ENCODE results near the gene ZNF304. TPM values are rescaled to one million over a fixed set of nuclear protein-coding genes. Genes with fewer than 3 reads are reported as not detected.

Gene ZNF304
- total and polyA plus RNA-seq, 2 of the 13 experiments (the other 11 are each of a cell fraction or from before 2014, with no cell fraction given), result 3.4 to 8.0 TPM

GRCh38 chr19:57351867-57352266 is 796 bp downstream of the ZNF304 start:
- 0 out of 2 replicates have a peak, but pooled peaks have one; percentile 16 for TF ChIP-seq ZNF546 (CRISPR knock-in tag; conservative IDR thresholded peaks at IDR 0.05)
- no peak for TF ChIP-seq CENPX (CRISPR knock-in tag; IDR thresholded peaks at IDR 0.05)
- TF ChIP-seq RBM39 (IDR thresholded peaks at IDR 0.05; ENCODE audit: low read depth, low read length, poor library complexity, severe bottlenecking), result peak; percentile 3
- H3K9ac ChIP-seq (ENCODE audit: insufficient read depth, low read depth, low read length), result peak overlapping the region; percentile 94
- no peaks in the 10 kb centered on the region; a peak in 1 of 5 replicates for H3K27me3 ChIP-seq (ENCODE audit: control insufficient read depth in 1 of 2, insufficient read depth in 2 of 2, low read length in 2 of 2)
- 36% methylated on average over 7 of the region's 7 CpGs for WGBS (ENCODE audit: low lambda C conversion rate)
- H3K4me3 ChIP-seq (replicated peaks in 1 of 3; ENCODE audit: insufficient read depth in 1 of 3, low read depth in 2 of 3, low read length in 3 of 3), result peak overlapping the region; percentile 79 to 100 (median 98)
- no TSS peak for BruUV-seq (replicated peaks)
- no peaks in the 10 kb centered on the region for H4K20me1 ChIP-seq (ENCODE audit: insufficient read depth, low read length)
- intact Hi-C loops (cut with micrococcal nuclease; ENCODE audit: unreplicated experiment) (no loop called here), in situ Hi-C loops (cut with HindIII; ENCODE audit: extremely low pct_ligation_motif_present, low pct_unique_long_range_greater_than_20kb) (no loop called here)
- FAIRE-seq (no peak), ATAC-seq (peak; percentile 25), DNase-seq (ENCODE audit: low spot score) (no peak)
- POLR2A ChIA-PET, result interaction anchor here (1.4 kb wide), 1 partner anchor 11 kb away, joined by 11 read pairs; the partner anchor contains the start of genes TRAPPC2B and ZNF547
- H3K79me2 ChIP-seq (ENCODE audit: insufficient read depth, low read length), result peaks cover 27% of the 10 kb centered on the region
- peaks cover 5 to 39% of the 10 kb centered on the region in 2 experiments for H3K36me3 ChIP-seq (replicated peaks in 1 of 2; ENCODE audit: control insufficient read depth in 1 of 2, insufficient read depth in 2 of 2, low read length in 2 of 2)
- peaks cover 29% of the 10 kb centered on the region for H3K4me1 ChIP-seq (ENCODE audit: insufficient read depth, low read length)
- H3K9me3 ChIP-seq (ENCODE audit: low read length), result no peaks in the 10 kb centered on the region
- no peak overlapping the region for H2AFZ ChIP-seq (ENCODE audit: low read length)
- H3K27ac ChIP-seq (ENCODE audit: extremely low read length, insufficient read depth, low read length), result no peak overlapping the region
- CTCF ChIA-PET (ENCODE audit: low intra/inter-chr PET ratio, low total read pairs), result no interaction called here
- H3K4me2 ChIP-seq (ENCODE audit: low read depth, low read length), result peak overlapping the region; percentile 91

DNA sequence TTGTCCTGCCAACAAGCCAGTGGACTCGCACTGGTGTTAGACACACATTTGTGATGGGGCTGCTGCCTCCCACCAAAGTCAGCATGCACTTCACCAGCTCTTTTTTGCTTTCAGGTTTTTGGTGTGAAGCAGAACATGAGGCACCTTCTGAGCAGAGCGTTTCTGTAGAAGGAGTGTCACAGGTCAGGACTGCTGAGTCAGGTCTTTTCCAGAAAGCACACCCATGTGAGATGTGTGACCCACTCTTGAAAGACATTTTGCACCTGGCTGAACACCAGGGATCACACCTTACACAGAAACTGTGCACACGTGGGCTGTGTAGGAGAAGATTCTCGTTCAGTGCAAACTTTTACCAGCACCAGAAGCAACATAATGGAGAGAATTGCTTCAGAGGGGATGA is 4.8 kb downstream of the ZNF304 start:
- intact Hi-C loops (cut with micrococcal nuclease; ENCODE audit: unreplicated experiment), result no loop called here
- Histone ChIP-seq H3K4me1 (ENCODE audit: insufficient read depth, low read length) (peaks cover 20% of the 10 kb centered on the region), H3K4me3 (replicated peaks in 1 of 3; ENCODE audit: insufficient read depth in 1 of 3, low read depth in 2 of 3, low read length in 3 of 3) (no peak overlapping the region), H3K9me3 (ENCODE audit: low read length) (no peaks in the 10 kb centered on the region), H3K9ac (ENCODE audit: insufficient read depth, low read depth, low read length) (no peak overlapping the region), H4K20me1 (ENCODE audit: insufficient read depth, low read length) (no peaks in the 10 kb centered on the region), H3K27ac (ENCODE audit: extremely low read length, insufficient read depth, low read length) (no peak overlapping the region), H2AFZ (ENCODE audit: low read length) (no peak overlapping the region), H3K4me2 (ENCODE audit: low read depth, low read length) (no peak overlapping the region), H3K79me2 (ENCODE audit: insufficient read depth, low read length) (peaks cover 27% of the 10 kb centered on the region), H3K36me3 (replicated peaks in 1 of 2; ENCODE audit: control insufficient read depth in 1 of 2, insufficient read depth in 2 of 2, low read length in 2 of 2) (peaks cover 9 to 62% of the 10 kb centered on the region in 2 experiments), H3K27me3 (ENCODE audit: control insufficient read depth in 1 of 2, insufficient read depth in 2 of 2, low read length in 2 of 2) (no peaks in the 10 kb centered on the region; a peak in 1 of 5 replicates)
- DNase-seq (ENCODE audit: low spot score) (no peak), ATAC-seq (no peak), FAIRE-seq (no peak)
- BruUV-seq (replicated peaks), result no TSS peak
- in situ Hi-C loops (cut with HindIII; ENCODE audit: extremely low pct_ligation_motif_present, low pct_unique_long_range_greater_than_20kb), result no loop called here
- peak; percentile 94 for TF ChIP-seq MAFF (IDR thresholded peaks at IDR 0.05; ENCODE audit: low read depth, low read length)
- peak; percentile 93 to 97 for TF ChIP-seq MAFK (conservative IDR thresholded peaks at IDR 0.05 in 1 of 2, IDR thresholded peaks at IDR 0.05 in 1 of 2; ENCODE audit: low read length in 2 of 2)
- no peak for TF ChIP-seq DPF2 (CRISPR knock-in tag; IDR thresholded peaks at IDR 0.05; ENCODE audit: borderline replicate concordance, low read depth)
- WGBS (ENCODE audit: low lambda C conversion rate), result 98% methylated on average over 4 of the region's 4 CpGs
- CTCF ChIA-PET (ENCODE audit: low intra/inter-chr PET ratio, low total read pairs), result no interaction called here
- POLR2A ChIA-PET, result no interaction called here

Measured in HepG2 (cell line).